GM21825 (cell line): ENCODE data around the gene CFAP61.
"Not testable (repeated sequence)": the region's sequence is repeated elsewhere in the genome, so short reads cannot be mapped to it uniquely, and the experiment has no call there.

Experiments
- ATAC-seq: cut with Tn5 transposase; IDR thresholded peaks from one replicate; pipeline ENCODE4 v1.9.1; 2021; ENCODE audit warnings: mild to moderate bottlenecking, moderate library complexity; ENCODE audit not compliant: unreplicated experiment

CFAP61 gene

GRCh38 chr20:20304942-20305341 is 252.6 kb downstream of the CFAP61 start:
- no peak for ATAC-seq

DNA sequence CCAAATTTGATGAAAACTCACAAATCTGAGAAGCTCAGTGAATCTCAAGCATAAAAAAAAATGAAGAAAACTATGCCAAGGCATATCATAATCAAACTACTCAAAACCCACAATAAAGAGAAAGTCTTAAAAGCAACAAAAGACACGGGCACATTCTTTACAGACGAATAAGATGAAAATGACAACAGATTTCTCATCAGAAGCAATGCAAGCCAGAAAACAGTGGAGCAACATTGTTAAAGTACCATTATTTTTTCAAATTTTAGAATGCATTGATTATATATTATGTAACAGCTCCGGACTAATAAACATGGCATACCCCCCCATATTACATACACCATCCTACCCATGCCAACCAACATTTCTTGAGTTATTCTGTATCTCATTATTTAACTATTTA is 260.2 kb downstream of the CFAP61 start:
- no peak for ATAC-seq

GRCh38 chr20:20317195-20317594 is 264.9 kb downstream of the CFAP61 start:
- ATAC-seq = peak; percentile 91

DNA sequence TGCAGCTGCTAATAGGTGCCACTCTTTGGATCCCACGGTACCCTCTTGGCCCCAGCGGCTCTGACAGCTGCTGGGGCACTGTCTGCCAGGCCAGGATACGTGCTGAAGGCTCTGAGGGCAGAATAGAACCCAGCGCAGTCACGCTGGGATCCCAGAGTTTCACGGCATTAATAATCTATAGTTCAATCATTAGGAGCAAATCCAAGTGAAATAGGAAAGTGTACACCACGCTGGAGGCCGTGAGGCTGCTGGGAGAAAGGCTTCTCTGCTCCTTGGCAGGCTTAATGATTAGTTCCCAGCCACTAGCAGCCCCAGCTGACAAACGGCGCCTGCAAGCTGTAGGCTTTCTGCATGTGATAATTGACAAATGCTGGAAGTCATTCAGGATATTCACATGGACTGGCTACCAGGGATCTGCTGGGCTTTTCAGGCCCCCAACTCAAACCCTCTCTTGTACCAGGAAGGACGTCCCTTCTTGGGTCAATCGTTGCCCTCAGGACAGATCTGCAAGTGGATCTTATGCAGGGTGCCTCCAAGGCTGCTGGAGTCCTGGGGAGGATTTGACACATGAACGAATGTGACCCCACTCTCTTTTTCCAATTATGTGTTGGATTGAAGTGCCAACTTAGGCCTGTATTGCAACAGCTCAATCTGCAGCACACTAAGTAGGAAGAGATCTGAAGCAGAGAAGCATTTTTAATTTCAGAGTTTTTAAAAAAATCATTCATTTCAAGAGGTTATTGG is 265.5 kb downstream of the CFAP61 start:
- ATAC-seq = peak; percentile 22

DNA sequence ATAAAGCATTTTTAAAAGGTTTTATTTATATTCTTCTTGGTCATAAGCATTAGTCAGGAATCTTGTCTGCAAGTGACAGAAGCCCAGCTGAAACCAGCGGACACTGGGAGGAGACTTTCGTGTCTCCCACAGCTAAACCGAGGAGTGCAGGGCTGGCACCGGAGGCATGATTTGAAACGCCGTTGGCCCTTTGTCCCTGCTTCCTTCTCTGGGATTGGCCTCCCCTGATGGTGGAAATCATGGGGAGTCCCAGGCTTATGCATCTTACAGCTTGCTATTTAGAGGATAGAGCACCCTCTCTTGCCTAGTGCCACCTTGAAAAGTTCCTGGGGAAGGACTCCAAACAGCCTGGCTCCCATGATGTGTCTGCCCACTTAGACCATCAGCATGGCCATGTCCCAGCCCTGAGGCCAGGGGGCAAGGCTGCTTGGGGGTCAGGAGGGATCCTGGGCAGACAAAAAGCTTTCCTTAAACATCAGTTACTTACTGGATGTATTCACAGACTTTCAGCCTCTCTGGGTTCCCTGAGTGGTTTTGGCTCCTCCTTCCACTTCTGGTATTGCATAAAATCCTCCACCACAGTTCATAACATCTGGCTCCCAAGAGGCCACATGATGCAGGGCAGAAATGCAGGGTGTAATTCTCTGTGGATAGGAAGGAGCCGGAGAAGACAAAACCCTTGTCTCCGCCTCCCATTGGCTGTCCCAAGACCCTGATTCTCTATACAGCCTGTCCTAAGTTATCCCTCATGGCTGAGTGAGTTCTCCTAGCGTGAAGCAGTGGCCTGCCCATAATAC is 266.2 kb downstream of the CFAP61 start:
- no peak for ATAC-seq

DNA sequence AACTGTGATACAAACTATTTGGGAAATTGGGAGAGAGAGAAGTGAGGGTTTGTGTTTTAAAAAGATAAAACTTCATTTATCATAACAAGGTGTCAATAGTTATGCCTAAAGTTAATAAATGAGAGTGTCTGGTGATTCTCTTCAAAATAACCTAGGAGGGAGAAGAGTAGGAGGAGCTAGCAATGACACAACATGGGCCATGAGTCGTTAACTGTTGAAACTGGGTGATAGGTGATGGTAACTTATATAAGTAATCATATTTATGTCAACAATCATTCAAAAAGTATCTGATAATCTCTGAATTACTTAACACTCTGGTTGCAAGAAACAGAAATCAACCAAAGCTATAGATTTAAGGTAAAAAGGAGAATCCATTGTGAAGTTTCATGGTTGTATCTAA is 268.8 kb downstream of the CFAP61 start:
- no peak for ATAC-seq

DNA sequence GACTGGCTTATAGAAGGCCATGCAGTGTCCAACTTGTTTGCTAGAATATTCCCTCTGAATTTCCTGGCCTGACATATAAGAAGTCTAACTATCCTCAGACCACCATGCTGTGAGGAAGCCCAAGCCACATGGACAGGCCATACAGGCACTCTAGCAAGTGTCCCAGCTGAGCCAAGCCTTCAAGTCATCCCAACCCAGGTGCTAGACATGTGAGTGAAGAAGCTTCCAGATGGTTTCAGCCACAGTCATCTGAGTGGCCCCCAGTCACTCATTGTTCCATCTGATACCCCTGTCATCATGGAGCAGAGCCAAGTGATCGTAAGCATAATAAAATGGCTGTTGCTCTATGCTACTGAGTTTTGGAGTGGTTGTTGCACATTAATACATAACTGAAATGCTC is 269.6 kb downstream of the CFAP61 start:
- no peak for ATAC-seq

DNA sequence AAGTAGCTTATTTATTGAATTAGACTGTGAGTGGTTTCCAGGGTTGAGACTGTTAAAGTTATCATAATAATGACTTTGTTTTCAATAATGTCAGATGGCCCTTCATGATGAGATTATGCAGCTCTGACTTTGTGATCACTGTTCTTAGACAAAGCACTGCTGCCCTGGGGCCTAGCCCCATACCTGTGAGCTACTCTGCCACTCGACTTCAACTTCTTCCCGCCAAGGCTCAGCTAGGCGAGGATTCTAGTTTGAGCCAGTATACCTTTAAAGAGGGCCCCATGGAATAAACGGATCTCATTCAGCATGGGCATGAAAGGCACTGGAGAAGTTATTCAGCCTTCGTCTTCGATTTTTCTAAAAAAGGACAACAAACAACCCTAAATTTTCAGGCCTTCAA is 270.6 kb downstream of the CFAP61 start:
- ATAC-seq = no peak

- no peak for ATAC-seq
These were observed 275.4 kb downstream of the CFAP61 start for GRCh38 chr20:20327746-20328145.

DNA sequence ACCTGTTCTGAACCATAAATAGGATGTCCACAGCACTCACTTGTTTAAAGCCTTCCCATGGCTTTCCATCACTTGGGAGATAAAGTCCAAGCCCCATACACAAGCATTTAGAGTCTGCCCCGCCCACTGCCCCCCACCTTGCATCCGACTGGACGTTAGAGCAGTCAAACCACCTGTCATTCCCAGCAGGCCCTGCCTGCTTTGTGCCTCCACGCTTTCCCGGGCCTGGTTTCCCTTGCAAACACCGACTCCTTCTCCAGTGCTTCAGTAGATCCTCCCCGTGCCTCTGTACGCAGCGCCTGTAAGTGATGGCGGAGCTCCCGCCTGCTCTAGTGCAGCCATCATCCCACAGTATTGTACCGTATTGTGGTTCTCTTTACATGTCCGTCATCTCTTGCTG is 277.2 kb downstream of the CFAP61 start:
- no peak for ATAC-seq

DNA sequence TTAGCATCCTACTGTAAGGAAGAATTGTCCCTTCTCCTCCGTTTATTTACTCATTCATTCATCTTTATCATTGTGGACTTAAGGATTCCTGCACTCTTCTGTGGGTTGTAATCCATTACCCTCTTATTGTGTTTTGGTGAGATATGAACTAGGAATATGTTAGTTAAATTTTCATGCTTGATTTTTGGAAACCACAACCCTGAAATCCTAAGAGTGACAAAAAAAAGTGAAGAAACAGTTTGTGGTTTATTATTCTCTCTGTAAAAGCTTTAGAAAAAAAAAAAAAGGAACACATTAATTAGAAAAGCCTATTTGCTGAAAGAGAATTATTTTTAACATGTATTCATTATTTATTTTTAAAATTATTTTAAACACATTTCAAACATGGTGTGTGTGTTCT is 278.8 kb downstream of the CFAP61 start:
- no peak for ATAC-seq

- no peak for ATAC-seq
These were observed 279.5 kb downstream of the CFAP61 start for GRCh38 chr20:20331817-20332216.

GRCh38 chr20:20333866-20334265 is 281.5 kb downstream of the CFAP61 start:
- peak; percentile 20 for ATAC-seq

GRCh38 chr20:20334489-20334888 is 282.2 kb downstream of the CFAP61 start:
- ATAC-seq = peak; percentile 91

DNA sequence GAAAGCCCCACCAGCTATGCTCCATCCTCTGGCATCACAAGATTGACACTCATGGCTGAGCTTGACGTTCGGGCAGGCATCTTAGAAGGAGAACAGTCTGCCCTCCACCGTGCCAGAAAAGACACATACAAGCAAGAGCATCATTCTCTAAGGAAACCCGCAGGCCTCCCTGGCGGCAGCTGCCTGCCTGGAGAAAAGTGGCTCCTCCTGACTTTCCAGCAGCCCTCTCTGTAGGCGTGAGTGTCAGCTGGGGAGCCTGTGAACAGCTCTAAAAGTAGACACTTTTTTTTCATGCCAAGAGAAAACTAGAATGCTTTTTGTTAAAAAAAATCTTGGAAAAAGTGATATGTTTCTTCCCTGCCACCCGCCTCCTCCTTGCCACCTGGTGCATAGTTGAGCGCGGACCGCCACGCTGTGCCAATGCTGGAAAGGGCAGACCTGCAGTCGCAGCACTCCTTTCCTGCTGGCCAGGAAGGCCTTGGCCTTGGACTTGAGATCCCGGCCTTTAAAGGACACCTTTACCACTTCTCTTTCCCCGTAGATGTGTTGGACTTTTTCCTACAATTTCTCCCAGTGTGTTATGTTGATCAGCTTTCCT is 285.9 kb downstream of the CFAP61 start:
- ATAC-seq = no peak

DNA sequence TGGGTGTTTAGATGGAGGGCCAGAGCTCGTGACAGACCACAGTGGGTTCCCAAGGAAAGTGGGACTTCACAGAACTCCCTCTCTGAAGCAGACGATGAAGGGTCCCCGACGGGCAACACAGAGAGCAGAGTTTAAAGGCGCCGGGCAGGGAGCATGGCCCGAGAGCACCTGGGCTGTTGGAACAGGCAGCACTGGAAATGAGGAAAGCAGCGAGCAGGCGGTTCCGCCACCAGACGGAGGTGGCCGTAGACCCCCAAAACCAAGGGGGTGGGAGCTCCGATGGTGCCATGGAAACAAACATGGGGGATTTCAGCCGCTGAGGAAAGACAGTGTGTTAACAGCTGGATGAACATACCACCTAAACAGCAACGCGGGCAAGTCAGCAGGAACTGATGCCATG is 288.1 kb downstream of the CFAP61 start:
- ATAC-seq = no peak

DNA sequence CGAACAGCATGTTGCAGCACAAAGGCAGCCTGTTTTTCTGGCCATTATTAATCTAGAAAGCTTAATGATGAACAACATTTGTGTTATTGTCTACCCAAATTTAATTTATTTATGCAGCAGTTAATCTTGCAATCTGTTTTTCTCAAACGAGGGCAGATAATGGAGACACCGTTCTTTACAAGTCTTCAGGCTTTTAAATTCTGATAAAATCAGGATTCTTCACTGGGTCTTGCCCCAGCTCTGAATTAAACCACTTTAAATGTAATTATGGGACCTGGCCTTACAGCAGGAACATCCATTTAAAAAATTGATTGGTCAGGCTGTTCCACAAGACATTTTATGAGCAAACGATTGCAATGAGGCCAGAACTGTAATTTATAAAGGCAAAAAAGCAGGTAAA is 289.0 kb downstream of the CFAP61 start:
- ATAC-seq = no peak

DNA sequence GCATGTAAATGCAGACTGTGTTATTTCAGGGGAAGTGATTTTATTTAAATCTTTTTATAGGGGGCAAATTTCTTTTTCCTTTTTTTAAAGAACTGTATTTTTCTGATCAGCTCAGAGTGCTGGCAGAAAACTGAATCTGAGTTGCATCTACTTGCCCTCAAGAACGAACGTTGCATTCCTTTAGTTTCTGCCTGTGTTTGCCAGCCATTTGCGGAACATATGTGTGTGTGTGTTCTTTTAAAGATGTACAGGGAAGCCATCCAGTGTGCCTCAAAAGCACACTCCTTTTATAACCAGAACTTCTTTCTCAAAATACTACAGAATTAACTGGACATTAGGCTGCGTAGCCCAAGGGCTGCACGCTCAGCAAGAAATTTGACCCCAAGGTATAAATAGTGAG is 289.7 kb downstream of the CFAP61 start:
- ATAC-seq = no peak

DNA sequence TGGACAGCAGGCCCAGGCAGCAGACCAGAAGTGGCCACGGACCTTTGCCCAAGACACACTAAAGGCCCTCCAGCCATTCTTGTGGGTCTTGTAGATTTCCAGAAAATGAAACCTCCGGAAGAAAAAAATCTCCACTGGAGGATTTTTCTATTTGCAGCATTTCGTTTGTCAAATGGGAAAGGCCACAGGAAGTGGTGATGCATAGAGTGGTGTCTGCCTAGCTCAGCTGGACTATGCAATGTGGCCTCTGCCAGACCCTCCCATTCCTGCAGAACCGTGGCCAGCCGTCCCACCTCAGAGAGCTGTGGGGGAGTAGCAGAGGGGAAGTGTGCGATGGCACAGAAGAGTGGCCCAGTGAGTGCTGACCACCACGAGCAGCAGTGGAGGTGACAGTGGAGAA is 291.6 kb downstream of the CFAP61 start:
- ATAC-seq = no peak

DNA sequence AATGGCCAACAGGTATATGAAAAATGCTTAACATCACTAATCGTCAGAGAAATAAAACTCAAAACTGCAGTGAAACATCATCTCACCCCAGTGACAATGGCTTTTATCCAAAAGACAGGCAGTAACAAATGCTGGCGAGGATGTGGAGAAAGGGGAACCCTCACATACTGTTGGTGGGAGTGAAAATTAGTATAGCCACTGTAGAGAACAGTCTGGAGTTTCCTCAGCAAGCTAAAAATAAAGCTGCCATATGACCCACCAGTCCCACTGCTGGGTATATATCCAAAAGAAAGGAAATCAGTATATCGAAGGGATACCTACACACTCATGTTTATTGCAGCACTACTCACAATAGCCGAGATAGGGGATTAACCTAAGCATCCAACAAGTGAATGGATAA is 292.1 kb downstream of the CFAP61 start:
- no peak for ATAC-seq

GRCh38 chr20:20353576-20353975 is 301.2 kb downstream of the CFAP61 start:
- no peak for ATAC-seq

DNA sequence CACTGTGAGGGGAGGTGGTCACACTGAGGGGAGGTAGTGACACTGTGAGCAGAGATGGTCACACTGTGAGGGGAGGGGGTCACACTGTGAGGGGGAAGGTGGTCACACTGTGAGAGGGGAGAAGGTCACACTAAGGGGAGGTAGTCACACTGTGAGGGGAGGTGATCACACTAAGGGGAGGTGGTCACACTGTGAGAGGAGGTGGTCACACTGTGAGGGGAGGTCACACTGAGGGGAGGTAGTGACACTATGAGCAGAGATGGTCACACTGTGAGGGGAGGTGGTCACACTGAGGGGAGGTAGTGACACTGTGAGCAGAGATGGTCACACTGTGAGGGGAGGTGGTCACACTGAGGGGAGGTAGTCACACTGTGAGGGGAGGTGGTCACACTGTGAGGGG is 303.2 kb downstream of the CFAP61 start:
- not testable (repeated sequence) for ATAC-seq
